IMR-90 (cell line): ENCODE data around the gene FCRL5. TPM values are rescaled to one million over a fixed set of nuclear protein-coding genes. Genes with fewer than 3 reads are reported as not detected.

Experiments
- ATAC-seq: fragments of 200-7000 bp; cut with Tn5 transposase; 2 replicates; pipeline ENCODE4 v1.9.1; 2020; ENCODE audit warnings: low read depth, mild to moderate bottlenecking, moderate library complexity
- BruUV-seq: library from RNA; stranded (reverse); fragments of 400-500 nt; replicated peaks from 2 replicates; lab custom pipeline; 2021; lab: Mats Ljungman, UMichigan
- CTCF ChIA-PET: fragments of 300-600 bp; formaldehyde crosslinking; extraction: SDS; loops from one replicate; lab custom pipeline; 2021; ENCODE audit warnings: antibody characterized with exemption; lab: Yijun Ruan, JAX
- POLR2A ChIA-PET: fragments of 300-600 bp; sonication (Branson Sonifier 250); formaldehyde crosslinking; loops from one replicate; lab custom pipeline; 2022; ENCODE audit warnings: antibody characterized with exemption; ENCODE audit not compliant: unreplicated experiment; lab: Charles Lee
- DNase-seq: peaks from one replicate; pipeline ENCODE4 v3.0.0; 2013
- H2AFZ ChIP-seq: replicated peaks from 2 replicates; pipeline ENCODE3; 2013; ENCODE audit warnings: low read length, mild to moderate bottlenecking; ENCODE audit not compliant: poor library complexity
- H2AK5ac ChIP-seq: 2 replicates; pipeline ENCODE4 v1.6.1; 2013; ENCODE audit warnings: low read depth, low read length, inconsistent platforms
- H2AK9ac ChIP-seq: replicated peaks from 2 replicates; pipeline ENCODE3; 2013; ENCODE audit warnings: mild to moderate bottlenecking, low read depth, low read length, moderate library complexity; ENCODE audit not compliant: poor library complexity
- H2BK120ac ChIP-seq: 2 replicates; pipeline ENCODE4 v1.6.1; 2013; ENCODE audit warnings: low read depth, low read length, inconsistent platforms
- H2BK15ac ChIP-seq: 3 replicates; pipeline ENCODE4 v1.6.1; 2013; ENCODE audit warnings: low read depth, low read length, inconsistent platforms
- H2BK20ac ChIP-seq: 2 replicates; pipeline ENCODE4 v1.6.1; 2013; ENCODE audit warnings: low read depth, mild to moderate bottlenecking, inconsistent platforms, low read length, moderate library complexity
- H2BK5ac ChIP-seq: 2 replicates; pipeline ENCODE4 v1.6.1; 2013; ENCODE audit warnings: mild to moderate bottlenecking, low read depth, low read length, inconsistent platforms; ENCODE audit not compliant: poor library complexity, severe bottlenecking
- H3K14ac ChIP-seq: replicated peaks from 2 replicates; pipeline ENCODE4 v1.6.1; 2013; ENCODE audit warnings: low read depth, low read length, inconsistent platforms
- H3K18ac ChIP-seq: 2 replicates; pipeline ENCODE4 v1.6.1; 2013; ENCODE audit warnings: low read depth, low read length, control low read depth
- H3K23ac ChIP-seq: 2 replicates; pipeline ENCODE4 v1.6.1; 2013; ENCODE audit warnings: low read depth, low read length, inconsistent platforms
- H3K27ac ChIP-seq: 2 replicates; pipeline ENCODE4 v1.5.1; 2013; ENCODE audit warnings: mild to moderate bottlenecking, control low read depth, low read length; ENCODE audit not compliant: insufficient read depth
- H3K27me3 ChIP-seq: 2 replicates; pipeline ENCODE4 v1.6.1; 2013; ENCODE audit warnings: low read length; ENCODE audit not compliant: control insufficient read depth, insufficient read depth
- H3K36me3 ChIP-seq: 2 replicates; pipeline ENCODE4 v1.6.1; 2013; ENCODE audit warnings: low read length, mixed read lengths; ENCODE audit not compliant: control insufficient read depth, insufficient read depth
- H3K4ac ChIP-seq: 2 replicates; pipeline ENCODE4 v1.6.1; 2013; ENCODE audit warnings: low read depth, low read length, inconsistent platforms
- H3K4me1 ChIP-seq: 2 replicates; pipeline ENCODE4 v1.6.1; 2013; ENCODE audit warnings: low read length, mixed read lengths; ENCODE audit not compliant: control insufficient read depth, insufficient read depth
- H3K4me2 ChIP-seq: 2 replicates; pipeline ENCODE4 v1.6.1; 2013; ENCODE audit warnings: low read depth, mild to moderate bottlenecking, control low read depth, low read length, moderate library complexity
- H3K4me3 ChIP-seq: 2 replicates; pipeline ENCODE4 v1.5.1; 2013; ENCODE audit warnings: low read depth, mild to moderate bottlenecking, control low read depth, low read length, moderate library complexity; ENCODE audit not compliant: insufficient read depth
- H3K56ac ChIP-seq: 2 replicates; pipeline ENCODE4 v1.6.1; 2013; ENCODE audit warnings: low read length, inconsistent platforms; ENCODE audit not compliant: insufficient read depth; ENCODE audit errors: extremely low read depth
- H3K79me1 ChIP-seq, 2 experiments: 2 replicates each; pipeline ENCODE4 v1.6.1; 2013; ENCODE audit warnings: low read length in 2 of 2, inconsistent platforms in 1 of 2, low read depth in 1 of 2
- H3K9ac ChIP-seq: 2 replicates; pipeline ENCODE4 v1.6.1; 2013; ENCODE audit warnings: low read depth, low read length, control low read depth
- H3K9me1 ChIP-seq: 2 replicates; pipeline ENCODE4 v1.6.1; 2013; ENCODE audit warnings: low read length, inconsistent platforms; ENCODE audit not compliant: insufficient read depth
- H3K9me3 ChIP-seq: 2 replicates; pipeline ENCODE4 v1.6.1; 2013; ENCODE audit warnings: low read length; ENCODE audit not compliant: control insufficient read depth, insufficient read depth
- H4K20me1 ChIP-seq: 2 replicates; pipeline ENCODE4 v1.6.1; 2013; ENCODE audit warnings: low read length, inconsistent platforms; ENCODE audit not compliant: insufficient read depth
- H4K5ac ChIP-seq: 2 replicates; pipeline ENCODE4 v1.6.1; 2013; ENCODE audit warnings: mild to moderate bottlenecking, low read depth, low read length, control low read depth
- H4K8ac ChIP-seq, 2 experiments: 2 replicates each; pipeline ENCODE4 v1.6.1; 2013; ENCODE audit warnings: low read depth in 2 of 2, low read length in 2 of 2, control low read depth in 1 of 2, inconsistent platforms in 1 of 2
- H4K91ac ChIP-seq: 2 replicates; pipeline ENCODE4 v1.6.1; 2013; ENCODE audit warnings: low read depth, low read length, inconsistent platforms; ENCODE audit not compliant: insufficient read depth
- BHLHE40 ChIP-seq: fragments of 150-350 bp; IDR thresholded peaks from 2 replicates; pipeline ENCODE4 v1.6.1; 2016; ENCODE audit warnings: mild to moderate bottlenecking, low read depth, low read length
- CEBPB ChIP-seq: IDR thresholded peaks from 2 replicates; pipeline ENCODE4 v1.6.1; 2012; ENCODE audit warnings: low read depth, low read length, improper control_type of control experiment
- CHD1 ChIP-seq: IDR thresholded peaks from 2 replicates; pipeline ENCODE4 v1.6.1; 2012; ENCODE audit warnings: low read depth, low read length, improper control_type of control experiment
- FOS ChIP-seq: fragments of 150-350 bp; IDR thresholded peaks from 2 replicates; pipeline ENCODE4 v1.6.1; 2016; ENCODE audit warnings: low read depth, low read length
- MAFK ChIP-seq: IDR thresholded peaks from 2 replicates; pipeline ENCODE4 v1.6.1; 2012; ENCODE audit warnings: low read depth, low read length, improper control_type of control experiment
- MAZ ChIP-seq: IDR thresholded peaks from 2 replicates; pipeline ENCODE4 v1.6.1; 2012; ENCODE audit warnings: low read depth, mild to moderate bottlenecking, low read length, improper control_type of control experiment, moderate library complexity, borderline replicate concordance
- MXI1 ChIP-seq: IDR thresholded peaks from 2 replicates; pipeline ENCODE4 v1.6.1; 2012; ENCODE audit warnings: low read depth, mild to moderate bottlenecking, low read length, moderate library complexity, borderline replicate concordance
- NFE2L2 ChIP-seq: fragments of 150-350 bp; IDR thresholded peaks from 2 replicates; pipeline ENCODE4 v1.6.1; 2016; ENCODE audit warnings: low read depth, mild to moderate bottlenecking, low read length
- POLR2A ChIP-seq: IDR thresholded peaks from 2 replicates; pipeline ENCODE4 v1.6.1; 2012; ENCODE audit warnings: mild to moderate bottlenecking, low read depth, low read length
- RAD21 ChIP-seq: IDR thresholded peaks from 2 replicates; pipeline ENCODE4 v1.6.1; 2012; ENCODE audit warnings: low read length, improper control_type of control experiment
- RCOR1 ChIP-seq: IDR thresholded peaks from 2 replicates; pipeline ENCODE4 v1.6.1; 2012; ENCODE audit warnings: mild to moderate bottlenecking, low read length, improper control_type of control experiment; ENCODE audit not compliant: insufficient replicate concordance
- SMC3 ChIP-seq: fragments of 150-350 bp; IDR thresholded peaks from 2 replicates; pipeline ENCODE4 v1.6.1; 2016; ENCODE audit warnings: low read depth, mild to moderate bottlenecking, antibody characterized with exemption, low read length, moderate library complexity
- WGBS, 2 experiments: methylation state at CpG; one replicate each; pipeline versions ENCODE4 v1.1.5 to v1.1.7; 2013; ENCODE audit warnings: missing lambda C conversion rate in 2 of 2; ENCODE audit not compliant: insufficient read length in 1 of 2; ENCODE audit errors: extremely low coverage in 2 of 2; 5-methylcytosine and 5-hydroxymethylcytosine counted together
- dilution Hi-C: fragments of 300-500 bp; cut with HindIII; formaldehyde crosslinking; loops from one replicate; pipeline ENCODE4 v1.14.3; 2018; ENCODE audit warnings: low sequenced_read_pairs; ENCODE audit not compliant: unreplicated experiment
- in situ Hi-C: fragments of 300-500 bp; cut with MboI; formaldehyde crosslinking; loops from 3 replicates; pipeline ENCODE4 v1.14.3; 2019; ENCODE audit warnings: low sequenced_read_pairs, inconsistent platforms, mixed read lengths
- intact Hi-C: fragments of 100-400 bp; cut with micrococcal nuclease; formaldehyde crosslinking; loops from 2 replicates; pipeline ENCODE4 v1.10.0; 2022
- polyA plus RNA-seq, 3 experiments: library from polyadenylated mRNA; depleted of rRNA; stranded (reverse); fragments of >200 nt; gene quantifications; 2 replicates each; pipeline ENCODE4 v1.2.3, GENCODE V29; 2012; ENCODE audit warnings: low replicate concordance in 1 of 3
- total RNA-seq: library from RNA; depleted of rRNA; stranded (reverse); fragments of >200 nt; gene quantifications from 2 replicates; pipeline ENCODE4 v1.2.3, GENCODE V29; 2012
- TF ChIP-seq, protein P1 (sequence below): fragments of 150-350 bp; IDR thresholded peaks from 2 replicates; pipeline ENCODE4 v1.6.1; 2016; ENCODE audit warnings: low read depth, mild to moderate bottlenecking, low read length, moderate library complexity, borderline replicate concordance
- TF ChIP-seq, protein P2 (sequence below): fragments of 150-350 bp; IDR thresholded peaks from 2 replicates; pipeline ENCODE4 v1.6.1; 2017; ENCODE audit warnings: mild to moderate bottlenecking, antibody characterized with exemption, low read length, low read depth
- TF ChIP-seq, protein P3 (sequence below): conservative IDR thresholded peaks from 2 replicates; pipeline ENCODE4 v1.5.1; 2012; ENCODE audit warnings: mild to moderate bottlenecking, low read depth, low read length, improper control_type of control experiment

Gene FCRL5
- total and polyA plus RNA-seq, 2 of the 4 experiments (the other 2 are of a cell fraction) = not detected

DNA sequence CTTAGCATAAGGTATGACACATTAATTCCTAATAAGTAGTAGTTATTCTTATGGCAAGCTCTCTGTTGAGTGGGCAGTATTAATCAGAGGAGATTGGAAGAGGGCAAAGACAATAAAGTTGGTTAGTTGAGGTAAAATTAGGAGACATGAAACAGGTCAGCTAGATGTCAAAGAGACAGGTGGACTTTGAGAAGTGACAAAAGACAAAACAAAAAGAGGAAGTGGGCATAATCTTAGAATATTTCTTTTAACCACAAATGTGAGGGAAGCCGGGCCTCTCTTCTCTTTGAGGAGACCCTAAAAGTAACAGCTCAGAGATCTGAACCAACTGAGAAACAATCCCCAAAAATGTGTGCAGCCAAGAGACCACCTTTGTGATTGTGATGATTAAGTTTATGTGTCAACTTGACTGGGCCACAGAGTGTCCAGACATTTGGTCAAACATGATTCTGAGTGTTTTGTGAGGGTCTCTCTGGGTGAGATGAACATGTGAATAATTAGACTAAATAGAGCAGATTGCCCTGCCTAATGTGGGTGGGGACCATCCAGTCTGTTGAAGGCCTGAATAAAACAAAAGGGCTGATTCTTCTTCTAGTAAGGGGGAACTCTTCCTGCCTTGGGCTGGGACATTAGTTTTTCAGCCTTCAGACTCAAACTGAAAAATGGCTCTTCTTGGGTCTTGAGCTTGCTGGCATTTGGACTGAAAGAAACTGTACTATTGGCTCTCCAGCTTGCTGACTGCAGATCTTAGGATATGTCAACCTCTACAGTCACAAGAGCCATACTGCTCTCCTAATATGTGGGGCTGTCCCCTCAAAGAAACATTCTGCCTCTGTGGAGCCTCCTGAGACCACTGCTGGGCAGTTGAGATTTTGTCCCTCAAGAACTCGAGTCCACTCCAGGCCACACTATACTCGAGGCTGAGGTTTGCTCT is 40.0 kb downstream of the FCRL5 start:
- intact Hi-C loops (no loop called here), dilution Hi-C loops (no loop called here), in situ Hi-C loops (no loop called here)
- Histone ChIP-seq H2AFZ (no peak overlapping the region), H4K91ac (no peak overlapping the region), H3K56ac (no peak overlapping the region), H2BK120ac (no peak overlapping the region), H3K36me3 (no peaks in the 10 kb centered on the region), H2BK5ac (no peak overlapping the region), H4K8ac (no peak overlapping the region), H3K9me1 (no peaks in the 10 kb centered on the region), H2AK9ac (no peak overlapping the region), H3K4ac (no peak overlapping the region), H3K4me3 (no peak overlapping the region), H3K4me1 (no peaks in the 10 kb centered on the region), H3K9ac (no peak overlapping the region), H3K4me2 (no peak overlapping the region), H3K79me1 (no peaks in the 10 kb centered on the region), H4K20me1 (no peaks in the 10 kb centered on the region), H3K27ac (no peak overlapping the region), H3K18ac (no peak overlapping the region), H2AK5ac (no peak overlapping the region), H3K9me3 (no peaks in the 10 kb centered on the region), H3K27me3 (no peaks in the 10 kb centered on the region), H3K14ac (no peak overlapping the region), H2BK15ac (no peak overlapping the region), H2BK20ac (no peak overlapping the region), H3K23ac (no peak overlapping the region), H4K5ac (no peak overlapping the region)
- CTCF ChIA-PET = no interaction called here
- DNase-seq = no peak
- no TSS peak for BruUV-seq
- POLR2A ChIA-PET = no interaction called here
- ATAC-seq = no peak
- 40% methylated on average over 1 of the region's 3 CpGs; no CpG with 5 or more reads in 1 of the 2 experiments for WGBS, 2 experiments
- TF ChIP-seq RAD21 (no peak), SMC3 (no peak), POLR2A (no peak), CHD1 (no peak), BHLHE40 (no peak), RCOR1 (no peak), MAZ (no peak), MXI1 (no peak), NFE2L2 (no peak), MAFK (no peak), CEBPB (no peak), FOS (no peak)
- TF ChIP-seq, protein P1, sequence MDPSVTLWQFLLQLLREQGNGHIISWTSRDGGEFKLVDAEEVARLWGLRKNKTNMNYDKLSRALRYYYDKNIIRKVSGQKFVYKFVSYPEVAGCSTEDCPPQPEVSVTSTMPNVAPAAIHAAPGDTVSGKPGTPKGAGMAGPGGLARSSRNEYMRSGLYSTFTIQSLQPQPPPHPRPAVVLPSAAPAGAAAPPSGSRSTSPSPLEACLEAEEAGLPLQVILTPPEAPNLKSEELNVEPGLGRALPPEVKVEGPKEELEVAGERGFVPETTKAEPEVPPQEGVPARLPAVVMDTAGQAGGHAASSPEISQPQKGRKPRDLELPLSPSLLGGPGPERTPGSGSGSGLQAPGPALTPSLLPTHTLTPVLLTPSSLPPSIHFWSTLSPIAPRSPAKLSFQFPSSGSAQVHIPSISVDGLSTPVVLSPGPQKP = no peak
- TF ChIP-seq, protein P2, sequence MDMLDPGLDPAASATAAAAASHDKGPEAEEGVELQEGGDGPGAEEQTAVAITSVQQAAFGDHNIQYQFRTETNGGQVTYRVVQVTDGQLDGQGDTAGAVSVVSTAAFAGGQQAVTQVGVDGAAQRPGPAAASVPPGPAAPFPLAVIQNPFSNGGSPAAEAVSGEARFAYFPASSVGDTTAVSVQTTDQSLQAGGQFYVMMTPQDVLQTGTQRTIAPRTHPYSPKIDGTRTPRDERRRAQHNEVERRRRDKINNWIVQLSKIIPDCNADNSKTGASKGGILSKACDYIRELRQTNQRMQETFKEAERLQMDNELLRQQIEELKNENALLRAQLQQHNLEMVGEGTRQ = no peak
- TF ChIP-seq, protein P3, sequence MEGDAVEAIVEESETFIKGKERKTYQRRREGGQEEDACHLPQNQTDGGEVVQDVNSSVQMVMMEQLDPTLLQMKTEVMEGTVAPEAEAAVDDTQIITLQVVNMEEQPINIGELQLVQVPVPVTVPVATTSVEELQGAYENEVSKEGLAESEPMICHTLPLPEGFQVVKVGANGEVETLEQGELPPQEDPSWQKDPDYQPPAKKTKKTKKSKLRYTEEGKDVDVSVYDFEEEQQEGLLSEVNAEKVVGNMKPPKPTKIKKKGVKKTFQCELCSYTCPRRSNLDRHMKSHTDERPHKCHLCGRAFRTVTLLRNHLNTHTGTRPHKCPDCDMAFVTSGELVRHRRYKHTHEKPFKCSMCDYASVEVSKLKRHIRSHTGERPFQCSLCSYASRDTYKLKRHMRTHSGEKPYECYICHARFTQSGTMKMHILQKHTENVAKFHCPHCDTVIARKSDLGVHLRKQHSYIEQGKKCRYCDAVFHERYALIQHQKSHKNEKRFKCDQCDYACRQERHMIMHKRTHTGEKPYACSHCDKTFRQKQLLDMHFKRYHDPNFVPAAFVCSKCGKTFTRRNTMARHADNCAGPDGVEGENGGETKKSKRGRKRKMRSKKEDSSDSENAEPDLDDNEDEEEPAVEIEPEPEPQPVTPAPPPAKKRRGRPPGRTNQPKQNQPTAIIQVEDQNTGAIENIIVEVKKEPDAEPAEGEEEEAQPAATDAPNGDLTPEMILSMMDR = no peak
